Measurements from ENCODE around the gene ZXDC.

ZXDC gene

GRCh38 chr3:126511291-126511690 is 35.6 kb upstream of the ZXDC start:
- no peak for DNase-seq (ENCODE audit: low read depth in 3 of 3, low spot score in 1 of 3)

- DNase-seq (ENCODE audit: low read depth in 3 of 3, low spot score in 1 of 3): no peak
Observed at GRCh38 chr3:126510308-126510910, 34.7 kb upstream of the ZXDC start.

- DNase-seq (ENCODE audit: low read depth in 3 of 3, low spot score in 1 of 3): no peak
Observed at GRCh38 chr3:126509597-126510307, 34.1 kb upstream of the ZXDC start.

- no peak for DNase-seq (ENCODE audit: low read depth in 3 of 3, low spot score in 1 of 3)
Observed at GRCh38 chr3:126508564-126508964, 32.9 kb upstream of the ZXDC start.

GRCh38 chr3:126507886-126508285 is 32.2 kb upstream of the ZXDC start:
- DNase-seq (ENCODE audit: low read depth in 3 of 3, low spot score in 1 of 3): no peak

GRCh38 chr3:126503701-126504100 is 28.0 kb upstream of the ZXDC start:
- no peak for DNase-seq (ENCODE audit: low read depth in 3 of 3, low spot score in 1 of 3)

GRCh38 chr3:126502656-126503055 is 27.0 kb upstream of the ZXDC start:
- no peak for DNase-seq (ENCODE audit: low read depth in 3 of 3, low spot score in 1 of 3)

- no peak for DNase-seq (ENCODE audit: low read depth in 3 of 3, low spot score in 1 of 3)
Observed at GRCh38 chr3:126501736-126502135, 26.0 kb upstream of the ZXDC start.

GRCh38 chr3:126501054-126501453 is 25.4 kb upstream of the ZXDC start:
- no peak for DNase-seq (ENCODE audit: low read depth in 3 of 3, low spot score in 1 of 3)

- no peak for DNase-seq (ENCODE audit: low read depth in 3 of 3, low spot score in 1 of 3)
Observed at GRCh38 chr3:126500016-126500415, 24.3 kb upstream of the ZXDC start.

GRCh38 chr3:126499401-126499800 is 23.7 kb upstream of the ZXDC start:
- no peak for DNase-seq (ENCODE audit: low read depth in 3 of 3, low spot score in 1 of 3)

GRCh38 chr3:126498929-126499328 is 23.2 kb upstream of the ZXDC start:
- no peak for DNase-seq (ENCODE audit: low read depth in 3 of 3, low spot score in 1 of 3)

- no peak for DNase-seq (ENCODE audit: low read depth in 3 of 3, low spot score in 1 of 3)
Observed at GRCh38 chr3:126498461-126498860, 22.8 kb upstream of the ZXDC start.

- no peak for DNase-seq (ENCODE audit: low read depth in 3 of 3, low spot score in 1 of 3)
Observed at GRCh38 chr3:126497956-126498355, 22.3 kb upstream of the ZXDC start.

- no peak for DNase-seq (ENCODE audit: low read depth in 3 of 3, low spot score in 1 of 3)
Observed at GRCh38 chr3:126496894-126497850, 21.5 kb upstream of the ZXDC start.

- no peak for DNase-seq (ENCODE audit: low read depth in 3 of 3, low spot score in 1 of 3)
Observed at GRCh38 chr3:126495786-126496185, 20.1 kb upstream of the ZXDC start.

GRCh38 chr3:126494970-126495230 is 19.2 kb upstream of the ZXDC start:
- no peak for DNase-seq (ENCODE audit: low read depth in 3 of 3, low spot score in 1 of 3)

GRCh38 chr3:126494204-126494969 is 18.7 kb upstream of the ZXDC start:
- no peak for DNase-seq (ENCODE audit: low read depth in 3 of 3, low spot score in 1 of 3)

GRCh38 chr3:126493739-126494138 is 18.0 kb upstream of the ZXDC start:
- no peak for DNase-seq (ENCODE audit: low read depth in 3 of 3, low spot score in 1 of 3)

- DNase-seq (ENCODE audit: low read depth in 3 of 3, low spot score in 1 of 3): no peak
Observed at GRCh38 chr3:126493051-126493450, 17.4 kb upstream of the ZXDC start.

GRCh38 chr3:126491221-126492013 is 15.7 kb upstream of the ZXDC start:
- no peak for DNase-seq (ENCODE audit: low read depth in 3 of 3, low spot score in 1 of 3)
